Bronchial epithelial cell (primary cell): ENCODE measurements around the gene BTNL8. TPM values are rescaled to one million over a fixed set of nuclear protein-coding genes. Genes with fewer than 3 reads are reported as not detected.
A peak's percentile ranks its signal among the peaks of the same experiment; 100 is the strongest.

Experiments used
- DNase-seq: peaks from one replicate; pipeline ENCODE4 v3.0.0-alpha.2; 2010; ENCODE audit warnings: low read depth
- FAIRE-seq: peaks from 2 replicates; lab custom pipeline; 2011; peaks lifted over from hg19 to GRCh38; lab: Jason Lieb, UNC
- H3K27me3 ChIP-seq: 2 replicates; pipeline ENCODE4 v1.5.1; 2011; ENCODE audit warnings: low read length; ENCODE audit not compliant: control insufficient read depth, insufficient read depth
- H3K36me3 ChIP-seq: 2 replicates; pipeline ENCODE4 v1.5.1; 2011; ENCODE audit warnings: low read length; ENCODE audit not compliant: control insufficient read depth, insufficient read depth
- H3K4me3 ChIP-seq: 2 replicates; pipeline ENCODE4 v1.5.1; 2011; ENCODE audit warnings: mild to moderate bottlenecking, low read depth, low read length, control low read depth
- total RNA-seq: library from RNA; depleted of rRNA; stranded (reverse); fragments of >200 nt; gene quantifications from 2 replicates; pipeline ENCODE4 v1.2.1, GENCODE V29; 2014
- TF ChIP-seq, protein P1 (sequence below): IDR thresholded peaks from 2 replicates; pipeline ENCODE4 v1.5.1; 2011; ENCODE audit warnings: mild to moderate bottlenecking, moderate library complexity, low read length, control low read depth, inconsistent platforms; ENCODE audit not compliant: insufficient read depth, severe bottlenecking

BTNL8 gene
- total RNA-seq, 1 donor from 2014 or later = not detected

DNA sequence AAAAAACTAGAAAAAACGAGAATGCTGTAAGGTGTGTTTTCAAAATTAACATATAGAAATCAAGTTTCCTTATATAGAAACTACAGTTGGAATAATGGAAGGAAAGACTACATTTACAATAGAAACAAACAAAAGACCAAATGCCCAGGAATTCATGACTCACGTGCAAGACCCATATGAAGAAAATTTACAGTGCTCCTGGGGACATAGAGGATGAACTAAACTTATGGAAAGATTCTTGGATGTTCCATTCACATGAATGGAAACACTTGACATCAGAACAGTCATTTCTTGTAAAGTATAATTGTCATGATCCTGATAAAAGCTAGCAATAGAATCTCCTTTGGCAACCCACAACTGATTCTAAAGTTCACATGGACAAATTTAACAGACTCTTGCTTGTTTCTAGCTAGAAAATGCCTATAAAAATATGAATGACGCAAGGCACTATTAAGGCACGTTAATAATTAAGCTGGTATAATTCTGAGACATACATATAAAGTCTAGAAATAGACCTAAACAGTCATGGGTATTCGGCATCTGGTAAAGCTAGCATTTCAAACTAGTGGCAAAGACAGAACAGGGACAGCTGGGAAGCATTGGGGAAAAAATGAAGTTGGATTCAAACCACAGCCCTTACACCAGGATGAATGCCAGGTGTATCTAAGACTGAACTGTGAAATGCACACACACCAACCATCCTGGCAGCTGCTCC lies 32.8 kb upstream of the BTNL8 start:
- Histone ChIP-seq H3K36me3 (no peaks in the 10 kb centered on the region), H3K27me3 (no peaks in the 10 kb centered on the region), H3K4me3 (no peak overlapping the region)
- FAIRE-seq (no peak), DNase-seq (no peak)
- TF ChIP-seq, protein P1, sequence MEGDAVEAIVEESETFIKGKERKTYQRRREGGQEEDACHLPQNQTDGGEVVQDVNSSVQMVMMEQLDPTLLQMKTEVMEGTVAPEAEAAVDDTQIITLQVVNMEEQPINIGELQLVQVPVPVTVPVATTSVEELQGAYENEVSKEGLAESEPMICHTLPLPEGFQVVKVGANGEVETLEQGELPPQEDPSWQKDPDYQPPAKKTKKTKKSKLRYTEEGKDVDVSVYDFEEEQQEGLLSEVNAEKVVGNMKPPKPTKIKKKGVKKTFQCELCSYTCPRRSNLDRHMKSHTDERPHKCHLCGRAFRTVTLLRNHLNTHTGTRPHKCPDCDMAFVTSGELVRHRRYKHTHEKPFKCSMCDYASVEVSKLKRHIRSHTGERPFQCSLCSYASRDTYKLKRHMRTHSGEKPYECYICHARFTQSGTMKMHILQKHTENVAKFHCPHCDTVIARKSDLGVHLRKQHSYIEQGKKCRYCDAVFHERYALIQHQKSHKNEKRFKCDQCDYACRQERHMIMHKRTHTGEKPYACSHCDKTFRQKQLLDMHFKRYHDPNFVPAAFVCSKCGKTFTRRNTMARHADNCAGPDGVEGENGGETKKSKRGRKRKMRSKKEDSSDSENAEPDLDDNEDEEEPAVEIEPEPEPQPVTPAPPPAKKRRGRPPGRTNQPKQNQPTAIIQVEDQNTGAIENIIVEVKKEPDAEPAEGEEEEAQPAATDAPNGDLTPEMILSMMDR = no peak

DNA sequence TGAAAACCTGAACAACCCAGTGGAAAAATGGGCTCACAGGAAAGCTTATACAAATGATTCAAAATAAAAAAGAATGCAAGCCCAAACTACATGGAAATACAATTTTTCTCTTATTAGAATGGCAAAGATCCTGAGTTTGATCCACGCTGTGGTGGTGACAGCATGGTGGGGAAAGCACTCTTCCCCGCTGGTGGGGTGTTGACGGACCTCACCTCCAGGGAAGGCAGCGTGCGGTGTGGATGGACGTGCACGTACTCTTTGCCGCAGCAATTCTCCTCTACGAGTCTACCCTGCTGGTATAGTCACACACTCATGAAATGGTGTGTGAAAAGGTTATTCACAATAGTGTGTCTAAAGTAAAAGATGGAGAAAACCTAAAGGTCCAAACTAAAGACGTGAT lies 32.0 kb upstream of the BTNL8 start:
- no peak for DNase-seq
- Histone ChIP-seq H3K4me3 (no peak overlapping the region), H3K36me3 (no peaks in the 10 kb centered on the region), H3K27me3 (no peaks in the 10 kb centered on the region)
- no peak for FAIRE-seq
- TF ChIP-seq, protein P1 = no peak

DNA sequence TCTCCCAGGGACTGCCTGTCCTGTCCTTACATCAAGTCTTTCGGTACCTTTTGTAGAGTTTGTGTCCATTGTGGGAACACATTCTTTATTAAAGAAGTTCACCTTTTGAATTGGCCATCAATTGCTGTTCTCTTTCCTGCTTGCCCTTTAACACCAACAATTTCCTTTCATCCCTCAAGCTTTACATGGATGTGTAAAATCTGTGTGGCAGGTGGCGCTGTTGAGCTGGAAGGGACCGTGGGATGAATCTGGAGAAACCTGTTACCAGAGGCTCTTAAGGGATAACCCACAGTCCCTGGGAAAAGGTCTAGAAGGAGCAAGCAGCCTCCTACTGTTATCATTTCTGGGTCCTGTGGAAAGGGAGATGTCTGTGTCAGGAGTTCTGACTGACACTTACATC lies 30.0 kb upstream of the BTNL8 start:
- TF ChIP-seq, protein P1 = peak; percentile 81
- FAIRE-seq = no peak
- no peaks in the 10 kb centered on the region for H3K27me3 ChIP-seq
- H3K36me3 ChIP-seq = no peaks in the 10 kb centered on the region
- H3K4me3 ChIP-seq = no peak overlapping the region
- DNase-seq = peak; percentile 74

DNA sequence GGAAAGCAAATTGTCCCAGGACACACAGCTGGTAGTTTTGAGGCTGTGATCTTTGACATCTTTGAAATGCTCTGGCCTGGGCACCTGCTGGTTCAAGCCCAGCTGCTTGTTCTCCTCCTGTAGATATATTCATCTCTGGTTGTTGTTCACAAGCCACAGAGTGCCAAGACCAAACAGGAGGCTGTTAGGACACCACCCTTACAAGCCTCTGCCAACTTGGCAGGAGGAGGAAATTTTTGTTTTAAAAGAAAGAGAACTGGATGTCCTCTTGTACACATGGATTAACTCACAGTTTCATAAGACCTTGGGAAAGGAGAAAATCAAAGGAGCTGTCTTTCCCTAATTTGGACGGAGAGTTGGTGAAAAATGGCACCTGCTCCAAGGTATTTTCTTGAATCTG lies 29.4 kb upstream of the BTNL8 start:
- DNase-seq (no peak), FAIRE-seq (no peak)
- no peaks in the 10 kb centered on the region for H3K36me3 ChIP-seq
- no peak overlapping the region for H3K4me3 ChIP-seq
- TF ChIP-seq, protein P1 = no peak
- H3K27me3 ChIP-seq = no peaks in the 10 kb centered on the region

DNA sequence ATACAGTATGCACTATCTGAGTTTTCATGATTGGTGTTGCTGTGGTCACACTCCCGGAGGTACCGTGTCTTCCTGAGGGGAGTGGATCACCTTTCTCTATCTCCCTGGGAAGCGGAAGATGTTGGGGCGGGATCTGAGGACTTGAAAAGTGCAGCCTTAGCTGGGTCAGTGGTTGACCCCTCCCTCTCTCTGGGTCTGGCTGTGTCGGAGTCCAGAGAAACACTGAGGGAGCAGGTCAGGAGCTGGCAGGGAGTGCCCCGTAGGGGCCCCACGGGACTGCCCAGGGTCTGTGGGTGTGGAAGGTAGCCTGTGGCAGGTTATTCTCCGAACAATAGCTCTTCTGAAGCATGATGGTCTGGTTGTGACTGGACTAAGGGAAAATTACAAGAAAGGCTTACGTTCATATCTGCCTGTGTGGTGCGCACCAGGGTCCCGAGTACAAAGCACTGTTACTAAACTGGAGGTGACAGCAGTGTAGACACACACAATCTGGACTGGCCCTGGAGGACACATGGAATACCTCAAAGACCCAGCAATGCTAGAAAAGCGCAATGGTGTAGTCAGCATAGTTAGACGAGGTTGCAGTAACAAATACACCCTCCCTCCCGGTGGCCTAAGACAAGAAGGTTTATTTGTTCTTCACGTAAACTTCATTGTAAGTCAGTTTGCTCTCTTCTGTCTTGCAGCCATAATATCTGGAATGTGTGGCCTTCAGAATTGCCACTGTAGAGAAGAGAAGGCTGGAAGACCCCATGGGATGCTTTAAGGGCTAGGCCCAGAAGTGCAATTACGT lies 28.5 kb upstream of the BTNL8 start:
- H3K36me3 ChIP-seq = no peaks in the 10 kb centered on the region
- TF ChIP-seq, protein P1 = no peak
- H3K27me3 ChIP-seq = no peaks in the 10 kb centered on the region
- no peak for DNase-seq
- FAIRE-seq = no peak
- no peak overlapping the region for H3K4me3 ChIP-seq
